Measurements from ENCODE around the gene KNCN. TPM values are rescaled to one million over a fixed set of nuclear protein-coding genes. Genes with fewer than 3 reads are reported as not detected.

The KNCN gene
- total and polyA plus RNA-seq, 8 donors: not detected

DNA sequence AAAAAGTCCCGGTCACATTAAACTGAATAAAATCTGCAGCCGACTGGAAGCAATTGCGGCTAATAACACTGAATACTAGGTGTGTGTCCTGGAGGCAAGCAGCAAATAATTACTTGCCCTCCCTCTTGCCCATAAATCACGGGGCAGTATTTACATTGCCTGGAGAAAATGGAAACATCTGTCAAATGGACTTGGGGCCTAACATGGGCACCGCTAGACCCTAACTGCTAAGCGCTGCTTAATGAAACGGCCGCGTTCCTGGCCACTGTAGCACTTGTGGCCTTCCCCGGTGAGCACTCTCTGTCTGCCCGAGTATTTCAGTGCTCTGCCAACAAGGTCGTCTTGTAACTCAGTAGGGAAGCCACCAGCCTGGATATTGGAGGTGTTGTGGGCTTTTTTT, 23.9 kb upstream of the KNCN start:
- Histone ChIP-seq H3K27me3 (no peaks in the 10 kb centered on the region), H3K27ac (no peak overlapping the region), H3K4me1 (peaks cover 0 to 2% (median under 1%) of the 10 kb centered on the region in 4 donors), H3K9me3 (no peaks in the 10 kb centered on the region), H3K4me3 (no peak overlapping the region), H3K36me3 (peaks cover 49 to 98% (median 91%) of the 10 kb centered on the region in 4 donors)
- TF ChIP-seq POLR2AphosphoS5 (IDR thresholded peaks at IDR 0.05) (no peak), POLR2A (IDR thresholded peaks at IDR 0.05) (no peak), EP300 (IDR thresholded peaks at IDR 0.05) (no peak)
- TF ChIP-seq, protein P1, sequence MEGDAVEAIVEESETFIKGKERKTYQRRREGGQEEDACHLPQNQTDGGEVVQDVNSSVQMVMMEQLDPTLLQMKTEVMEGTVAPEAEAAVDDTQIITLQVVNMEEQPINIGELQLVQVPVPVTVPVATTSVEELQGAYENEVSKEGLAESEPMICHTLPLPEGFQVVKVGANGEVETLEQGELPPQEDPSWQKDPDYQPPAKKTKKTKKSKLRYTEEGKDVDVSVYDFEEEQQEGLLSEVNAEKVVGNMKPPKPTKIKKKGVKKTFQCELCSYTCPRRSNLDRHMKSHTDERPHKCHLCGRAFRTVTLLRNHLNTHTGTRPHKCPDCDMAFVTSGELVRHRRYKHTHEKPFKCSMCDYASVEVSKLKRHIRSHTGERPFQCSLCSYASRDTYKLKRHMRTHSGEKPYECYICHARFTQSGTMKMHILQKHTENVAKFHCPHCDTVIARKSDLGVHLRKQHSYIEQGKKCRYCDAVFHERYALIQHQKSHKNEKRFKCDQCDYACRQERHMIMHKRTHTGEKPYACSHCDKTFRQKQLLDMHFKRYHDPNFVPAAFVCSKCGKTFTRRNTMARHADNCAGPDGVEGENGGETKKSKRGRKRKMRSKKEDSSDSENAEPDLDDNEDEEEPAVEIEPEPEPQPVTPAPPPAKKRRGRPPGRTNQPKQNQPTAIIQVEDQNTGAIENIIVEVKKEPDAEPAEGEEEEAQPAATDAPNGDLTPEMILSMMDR (IDR thresholded peaks at IDR 0.05): no peak
- 73 to 81% (median 76%) methylated on average over 12 of the region's 12 CpGs for WGBS, 5 donors
- intact Hi-C loops (cut with DNase I; ENCODE audit: low total_unique reads): no loop called here
- DNase-seq: peak in 1 of 2 donors; percentile 45

DNA sequence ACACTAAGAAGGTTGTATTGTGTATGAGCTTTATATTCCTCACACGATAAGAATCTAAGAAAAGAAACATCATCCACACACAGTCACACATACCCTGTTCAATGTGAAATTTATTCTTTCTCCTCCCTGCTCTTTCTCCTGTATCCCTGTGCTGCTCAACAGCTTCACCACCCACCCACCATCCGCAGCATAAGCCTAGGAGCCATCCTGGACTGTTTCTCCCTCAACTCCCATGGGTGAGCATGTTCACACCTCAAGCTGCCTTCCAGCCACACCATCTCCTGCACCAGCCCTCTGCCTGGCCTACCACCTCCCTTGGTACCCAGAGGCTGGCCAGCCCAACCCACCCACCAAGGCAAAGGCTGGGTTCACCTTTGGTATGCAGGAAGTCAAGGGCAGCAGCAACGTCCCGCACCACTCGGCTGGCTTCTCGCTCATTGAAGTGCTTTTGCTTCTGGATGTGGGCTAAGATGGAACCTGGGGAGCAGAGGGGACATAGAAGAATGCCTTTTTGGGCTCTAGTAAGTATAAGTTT, 20.3 kb upstream of the KNCN start:
- Histone ChIP-seq H3K4me3 (no peak overlapping the region), H3K4me1 (peaks cover 0 to 12% (median 5%) of the 10 kb centered on the region in 4 donors), H3K27ac (no peak overlapping the region), H3K27me3 (no peaks in the 10 kb centered on the region), H3K9me3 (no peaks in the 10 kb centered on the region), H3K36me3 (peaks cover 30 to 98% (median 90%) of the 10 kb centered on the region in 4 donors)
- DNase-seq: no peak
- 94 to 97% (median 95%) methylated on average over 6 of the region's 6 CpGs for WGBS, 5 donors
- intact Hi-C loops (cut with DNase I; ENCODE audit: low total_unique reads): no loop called here
- TF ChIP-seq, protein P1 (IDR thresholded peaks at IDR 0.05): no peak
- TF ChIP-seq EP300 (IDR thresholded peaks at IDR 0.05): no peak
- TF ChIP-seq POLR2A (IDR thresholded peaks at IDR 0.05): no peak
- no peak for TF ChIP-seq POLR2AphosphoS5 (IDR thresholded peaks at IDR 0.05)

DNA sequence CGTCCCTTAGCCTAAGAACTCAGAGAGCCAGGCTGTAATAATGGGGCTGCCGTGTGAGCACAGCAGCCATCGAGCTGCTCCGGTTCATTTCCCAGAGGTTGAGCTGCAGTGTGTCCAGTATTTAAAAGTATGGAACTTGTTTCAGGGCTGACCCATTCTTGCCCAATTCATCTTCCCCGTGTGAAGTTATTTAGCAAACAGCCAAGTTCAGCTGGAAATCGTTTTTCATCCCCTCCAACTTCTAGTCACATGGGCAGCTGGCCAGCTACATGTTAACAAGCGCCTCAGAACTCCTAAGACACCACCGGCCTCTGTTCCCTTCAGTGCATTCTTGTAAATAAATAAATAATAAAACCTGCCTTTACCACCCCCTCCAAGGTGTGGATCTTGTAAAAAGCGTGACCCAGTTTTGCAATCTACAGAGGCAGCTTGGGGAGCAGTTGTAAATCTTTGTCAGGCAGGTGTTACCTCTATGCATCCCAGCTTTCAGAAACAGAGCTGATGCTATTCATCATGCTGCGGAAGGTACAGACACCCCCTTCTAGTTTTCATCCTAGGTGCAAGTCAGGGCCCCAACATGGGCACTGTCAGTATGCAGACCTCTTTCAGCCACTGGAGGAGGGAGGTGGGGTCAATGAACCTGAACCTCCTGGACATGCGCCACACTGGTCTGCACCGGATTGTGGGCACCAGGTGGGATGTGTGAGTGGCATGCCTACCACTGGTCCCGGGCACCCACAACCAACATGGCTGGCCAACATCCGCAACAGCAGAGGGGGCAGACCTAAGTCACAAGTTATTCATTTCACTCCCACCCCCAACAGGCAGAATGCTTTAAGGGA, 18.7 kb upstream of the KNCN start:
- Histone ChIP-seq H3K27ac (no peak overlapping the region), H3K36me3 (peaks cover 16 to 98% (median 89%) of the 10 kb centered on the region in 4 donors), H3K27me3 (no peaks in the 10 kb centered on the region), H3K4me1 (peaks cover 0 to 12% (median 5%) of the 10 kb centered on the region in 4 donors), H3K4me3 (no peak overlapping the region), H3K9me3 (no peaks in the 10 kb centered on the region)
- intact Hi-C loops (cut with DNase I; ENCODE audit: low total_unique reads): no loop called here
- WGBS, 5 donors: 64 to 83% (median 72%) methylated on average over 14 of the region's 14 CpGs
- TF ChIP-seq, protein P1 (IDR thresholded peaks at IDR 0.05): no peak
- no peak for TF ChIP-seq EP300 (IDR thresholded peaks at IDR 0.05)
- peak in 1 of 2 donors; percentile 62 for DNase-seq

DNA sequence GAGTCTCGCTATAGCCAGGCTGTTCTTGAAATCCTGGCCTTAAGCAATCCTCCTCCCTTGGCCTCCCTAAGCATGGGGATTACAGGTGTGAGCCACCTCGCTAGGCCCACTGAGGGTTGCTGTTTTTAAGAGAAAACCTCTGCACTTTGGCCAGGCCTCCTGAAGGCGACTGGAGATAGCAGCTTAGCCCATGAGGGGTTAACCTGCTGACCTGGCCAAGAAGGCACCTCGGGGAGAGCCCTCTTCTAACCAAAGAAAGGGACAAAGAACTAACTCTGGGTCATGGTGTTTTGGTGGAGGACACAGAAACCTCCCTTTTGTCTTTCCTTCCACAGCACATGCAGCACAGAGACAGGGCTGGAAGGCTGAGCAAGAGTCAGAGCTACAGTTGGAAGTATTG, 17.7 kb upstream of the KNCN start:
- 70 to 83% (median 83%) methylated on average over 3 to 4 of the region's 4 CpGs for whole genome bisulfite sequencing, 5 donors
- DNase-seq: no peak
- intact Hi-C loops (cut with DNase I; ENCODE audit: low total_unique reads): no loop called here
- Histone ChIP-seq H3K36me3 (peaks cover 20 to 98% (median 89%) of the 10 kb centered on the region in 4 donors), H3K4me1 (peaks cover 0 to 12% (median 5%) of the 10 kb centered on the region in 4 donors), H3K9me3 (no peaks in the 10 kb centered on the region), H3K27ac (peak overlapping the region in 1 of 5 donors; percentile 36), H3K4me3 (no peak overlapping the region), H3K27me3 (no peaks in the 10 kb centered on the region)
- TF ChIP-seq EP300 (IDR thresholded peaks at IDR 0.05) (no peak), POLR2A (IDR thresholded peaks at IDR 0.05) (no peak), POLR2AphosphoS5 (IDR thresholded peaks at IDR 0.05) (no peak)
- TF ChIP-seq, protein P1 (IDR thresholded peaks at IDR 0.05): no peak
